Loucy (cell line): ENCODE measurements around the gene GNL1.

Experiments
- H2AFZ ChIP-seq: fragments of 200-600 bp; sonication (generic); 2 replicates; pipeline ENCODE4 v1.6.0; 2016; ENCODE audit warnings: antibody characterized with exemption, mild to moderate bottlenecking, low read length, moderate library complexity
- H3F3A ChIP-seq: fragments of 200-600 bp; 2 replicates; pipeline ENCODE4 v1.6.0; 2016; ENCODE audit warnings: antibody characterized with exemption, low read depth, mild to moderate bottlenecking
- H3K27me3 ChIP-seq: fragments of 200-600 bp; sonication (generic); 2 replicates; pipeline ENCODE4 v1.6.1; 2014; ENCODE audit warnings: low read length, mild to moderate bottlenecking; ENCODE audit not compliant: insufficient read depth, poor library complexity, severe bottlenecking
- H3K36me3 ChIP-seq: fragments of 200-600 bp; sonication (generic); 2 replicates; pipeline ENCODE4 v1.6.1; 2016; ENCODE audit warnings: low read length; ENCODE audit not compliant: insufficient read depth
- H3K4me1 ChIP-seq: fragments of 200-600 bp; sonication (generic); 2 replicates; pipeline ENCODE4 v1.5.1; 2014; ENCODE audit warnings: low read length, mild to moderate bottlenecking; ENCODE audit not compliant: insufficient read depth, poor library complexity, severe bottlenecking
- H3K4me2 ChIP-seq: fragments of 200-600 bp; sonication (generic); 2 replicates; pipeline ENCODE4 v1.6.0; 2014; ENCODE audit warnings: antibody characterized with exemption, low read length, low read depth, mild to moderate bottlenecking; ENCODE audit not compliant: poor library complexity, severe bottlenecking
- H3K4me3 ChIP-seq: fragments of 200-600 bp; sonication (generic); 2 replicates; pipeline ENCODE4 v1.5.1; 2014; ENCODE audit warnings: low read length, mild to moderate bottlenecking, mixed read lengths; ENCODE audit not compliant: poor library complexity, severe bottlenecking
- H3K79me2 ChIP-seq: fragments of 200-600 bp; sonication (generic); 2 replicates; pipeline ENCODE4 v1.6.1; 2014; ENCODE audit warnings: low read length; ENCODE audit not compliant: insufficient read depth
- H3K9ac ChIP-seq: fragments of 200-600 bp; sonication (generic); 2 replicates; pipeline ENCODE4 v1.6.0; 2014; ENCODE audit warnings: mild to moderate bottlenecking, low read depth, low read length, moderate library complexity; ENCODE audit not compliant: poor library complexity, severe bottlenecking
- H3K9me2 ChIP-seq: fragments of 200-600 bp; sonication (generic); replicated peaks from 2 replicates; pipeline ENCODE4 v1.6.1; 2016; ENCODE audit warnings: low read depth, low read length, mixed read lengths
- H3K9me3 ChIP-seq: fragments of 200-600 bp; sonication (generic); 2 replicates; pipeline ENCODE4 v1.6.1; 2014; ENCODE audit warnings: mild to moderate bottlenecking, antibody characterized with exemption, low read length, low read depth; ENCODE audit not compliant: insufficient read depth
- H4K20me1 ChIP-seq: fragments of 200-600 bp; sonication (generic); 2 replicates; pipeline ENCODE4 v1.6.0; 2014; ENCODE audit warnings: antibody characterized with exemption, low read length, mild to moderate bottlenecking; ENCODE audit not compliant: insufficient read depth, poor library complexity, severe bottlenecking
- EZH2phosphoT487 ChIP-seq: fragments of 200-600 bp; IDR thresholded peaks from 2 replicates; pipeline ENCODE4 v1.6.1; 2018; ENCODE audit warnings: antibody characterized with exemption, mild to moderate bottlenecking, moderate library complexity, borderline replicate concordance
- TF ChIP-seq, protein P1 (sequence below): fragments of 200-600 bp; sonication (generic); conservative IDR thresholded peaks from 2 replicates; pipeline ENCODE4 v1.5.1; 2014; ENCODE audit warnings: mild to moderate bottlenecking, antibody characterized with exemption, low read length

The GNL1 gene, protein sequence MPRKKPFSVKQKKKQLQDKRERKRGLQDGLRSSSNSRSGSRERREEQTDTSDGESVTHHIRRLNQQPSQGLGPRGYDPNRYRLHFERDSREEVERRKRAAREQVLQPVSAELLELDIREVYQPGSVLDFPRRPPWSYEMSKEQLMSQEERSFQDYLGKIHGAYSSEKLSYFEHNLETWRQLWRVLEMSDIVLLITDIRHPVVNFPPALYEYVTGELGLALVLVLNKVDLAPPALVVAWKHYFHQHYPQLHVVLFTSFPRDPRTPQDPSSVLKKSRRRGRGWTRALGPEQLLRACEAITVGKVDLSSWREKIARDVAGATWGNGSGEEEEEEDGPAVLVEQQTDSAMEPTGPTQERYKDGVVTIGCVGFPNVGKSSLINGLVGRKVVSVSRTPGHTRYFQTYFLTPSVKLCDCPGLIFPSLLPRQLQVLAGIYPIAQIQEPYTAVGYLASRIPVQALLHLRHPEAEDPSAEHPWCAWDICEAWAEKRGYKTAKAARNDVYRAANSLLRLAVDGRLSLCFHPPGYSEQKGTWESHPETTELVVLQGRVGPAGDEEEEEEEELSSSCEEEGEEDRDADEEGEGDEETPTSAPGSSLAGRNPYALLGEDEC

GRCh38 chr6:30556066-30556905, at the start of gene GNL1:
TSS of gene GNL1 (minus strand) at chr6:30556489. CDS start at chr6:30556203, 286 bp downstream.
- Histone ChIP-seq H3K9me2 (no peaks in the 10 kb centered on the region), H3K36me3 (peaks cover 29% of the 10 kb centered on the region; the same call in 1 of the 2 replicates)

GRCh38 chr6:30603961-30604360, 47.7 kb upstream of the GNL1 start:
- H3K9me2 ChIP-seq = no peaks in the 10 kb centered on the region
- TF ChIP-seq EZH2phosphoT487 = no peak
- no peak overlapping the region for H2AFZ ChIP-seq
- no peaks in the 10 kb centered on the region for H3K79me2 ChIP-seq
- no peak overlapping the region for H3K4me2 ChIP-seq
- no peak overlapping the region for H3K9ac ChIP-seq
- H3K4me3 ChIP-seq = no peak overlapping the region
- H3K9me3 ChIP-seq = no peaks in the 10 kb centered on the region
- H3K36me3 ChIP-seq = peaks cover 68% of the 10 kb centered on the region; the same call in 1 of the 2 replicates
- peaks cover 3% of the 10 kb centered on the region for H4K20me1 ChIP-seq
- no peaks in the 10 kb centered on the region for H3K27me3 ChIP-seq
- peaks cover 8% of the 10 kb centered on the region; the same call in 1 of the 2 replicates for H3F3A ChIP-seq
- H3K4me1 ChIP-seq = no peaks in the 10 kb centered on the region

More at GRCh38 chr6:30556066-30556905, at the start of gene GNL1:
- peaks cover 37% of the 10 kb centered on the region for H4K20me1 ChIP-seq
- H3K9ac ChIP-seq = peak within 1 kb of the TSS; percentile 89
- no peaks in the 10 kb centered on the region for H3K9me3 ChIP-seq
- no peaks in the 10 kb centered on the region for H3F3A ChIP-seq
- H2AFZ ChIP-seq = peak within 1 kb of the TSS; percentile 93
- H3K4me3 ChIP-seq = peak within 1 kb of the TSS; percentile 85
- H3K27me3 ChIP-seq = no peaks in the 10 kb centered on the region
- H3K4me2 ChIP-seq = peak within 1 kb of the TSS; percentile 96
- TF ChIP-seq, protein P1, sequence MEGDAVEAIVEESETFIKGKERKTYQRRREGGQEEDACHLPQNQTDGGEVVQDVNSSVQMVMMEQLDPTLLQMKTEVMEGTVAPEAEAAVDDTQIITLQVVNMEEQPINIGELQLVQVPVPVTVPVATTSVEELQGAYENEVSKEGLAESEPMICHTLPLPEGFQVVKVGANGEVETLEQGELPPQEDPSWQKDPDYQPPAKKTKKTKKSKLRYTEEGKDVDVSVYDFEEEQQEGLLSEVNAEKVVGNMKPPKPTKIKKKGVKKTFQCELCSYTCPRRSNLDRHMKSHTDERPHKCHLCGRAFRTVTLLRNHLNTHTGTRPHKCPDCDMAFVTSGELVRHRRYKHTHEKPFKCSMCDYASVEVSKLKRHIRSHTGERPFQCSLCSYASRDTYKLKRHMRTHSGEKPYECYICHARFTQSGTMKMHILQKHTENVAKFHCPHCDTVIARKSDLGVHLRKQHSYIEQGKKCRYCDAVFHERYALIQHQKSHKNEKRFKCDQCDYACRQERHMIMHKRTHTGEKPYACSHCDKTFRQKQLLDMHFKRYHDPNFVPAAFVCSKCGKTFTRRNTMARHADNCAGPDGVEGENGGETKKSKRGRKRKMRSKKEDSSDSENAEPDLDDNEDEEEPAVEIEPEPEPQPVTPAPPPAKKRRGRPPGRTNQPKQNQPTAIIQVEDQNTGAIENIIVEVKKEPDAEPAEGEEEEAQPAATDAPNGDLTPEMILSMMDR = no peak
- TF ChIP-seq EZH2phosphoT487 = no peak
- peaks cover 29% of the 10 kb centered on the region for H3K4me1 ChIP-seq
- H3K79me2 ChIP-seq = peaks cover 65% of the 10 kb centered on the region

DNA sequence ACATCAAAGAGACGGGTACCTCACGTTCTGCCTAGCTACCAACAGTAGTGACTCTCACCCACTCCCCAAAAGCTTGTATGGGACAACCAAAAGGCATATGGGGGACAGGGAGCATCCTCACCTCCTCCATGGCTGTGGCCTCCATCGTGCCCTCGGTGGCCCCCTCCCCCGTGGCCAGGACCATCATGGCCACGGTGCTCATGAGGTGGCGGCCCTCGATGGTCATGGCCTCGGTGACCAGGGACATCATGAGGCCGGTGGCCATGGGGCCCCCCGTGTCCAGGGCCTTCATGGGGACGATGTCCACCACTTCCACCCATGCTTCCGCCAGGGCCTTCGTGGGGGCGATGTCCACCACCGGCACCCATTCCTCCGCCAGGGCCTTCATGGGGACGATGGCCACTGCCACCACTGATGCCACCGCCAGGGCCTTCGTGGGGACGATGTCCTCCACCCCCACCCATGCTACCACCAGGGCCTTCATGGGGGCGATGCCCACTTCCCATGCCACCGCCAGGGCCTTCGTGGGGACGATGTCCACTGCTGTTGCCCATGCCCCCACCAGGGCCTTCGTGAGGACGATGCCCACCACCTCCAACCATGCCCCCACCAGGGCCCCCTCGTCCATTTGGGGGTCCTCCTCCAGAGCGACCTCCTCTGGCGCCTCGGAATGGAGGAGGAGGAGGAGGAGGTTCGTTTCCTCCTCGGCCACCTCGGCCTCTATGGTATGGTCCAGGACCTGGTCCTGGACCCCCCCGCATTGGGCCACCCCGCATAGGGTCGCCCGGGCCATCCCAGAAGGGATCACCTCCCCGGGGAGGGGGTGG, 45.7 kb upstream of the GNL1 start:
- no peak overlapping the region for H3K4me2 ChIP-seq
- TF ChIP-seq, protein P1 = no peak
- TF ChIP-seq EZH2phosphoT487 = no peak
- H3K4me1 ChIP-seq = no peaks in the 10 kb centered on the region
- H3K4me3 ChIP-seq = no peak overlapping the region
- H3K9me3 ChIP-seq = no peaks in the 10 kb centered on the region
- no peaks in the 10 kb centered on the region for H3K27me3 ChIP-seq
- H3F3A ChIP-seq = peaks cover 5% of the 10 kb centered on the region; the same call in 1 of the 2 replicates
- H3K36me3 ChIP-seq = peaks cover 66% of the 10 kb centered on the region; the same call in 1 of the 2 replicates
- no peaks in the 10 kb centered on the region for H3K79me2 ChIP-seq
- H2AFZ ChIP-seq = no peak overlapping the region
- H3K9me2 ChIP-seq = no peaks in the 10 kb centered on the region
- H4K20me1 ChIP-seq = no peaks in the 10 kb centered on the region
- H3K9ac ChIP-seq = no peak overlapping the region
